Natural killer cell (primary cell): ENCODE results near the gene SNAPIN. TPM values are rescaled to one million over a fixed set of nuclear protein-coding genes. Genes with fewer than 3 reads are reported as not detected.
A peak's percentile ranks its signal among the peaks of the same experiment; 100 is the strongest.

ENCODE experiments used
- ATAC-seq, 3 donors: fragments of 150-1000 bp in 2 of 3; fragments of 200-7000 bp in 1 of 3; cut with Tn5 transposase; 1 replicate in 1 of 3; 2 replicates in 2 of 3; pipeline ENCODE4 v1.10.0; 2021; ENCODE audit warnings: mild to moderate bottlenecking in 2 of 3, moderate library complexity in 2 of 3
- DNase-seq, 2 donors: peaks; one replicate each; pipeline versions ENCODE4 v3.0.0 to v3.0.0-alpha.2; 2013 to 2021; ENCODE audit warnings: mixed read lengths in 1 of 2
- H3K27ac ChIP-seq: one replicate; pipeline ENCODE4 v1.5.1; 2013; ENCODE audit warnings: mild to moderate bottlenecking, low read length
- H3K27me3 ChIP-seq: one replicate; pipeline ENCODE4 v1.6.1; 2013; ENCODE audit warnings: low read length; ENCODE audit not compliant: control insufficient read depth, insufficient read depth
- H3K36me3 ChIP-seq: one replicate; pipeline ENCODE4 v1.6.1; 2013; ENCODE audit warnings: low read length; ENCODE audit not compliant: control insufficient read depth, insufficient read depth
- H3K4me1 ChIP-seq: one replicate; pipeline ENCODE4 v1.6.1; 2013; ENCODE audit warnings: low read length; ENCODE audit not compliant: control insufficient read depth, insufficient read depth
- H3K4me3 ChIP-seq: one replicate; pipeline ENCODE4 v1.5.1; 2013; ENCODE audit warnings: low read length
- H3K9me3 ChIP-seq: one replicate; pipeline ENCODE4 v1.6.1; 2013; ENCODE audit warnings: low read length; ENCODE audit not compliant: control insufficient read depth, insufficient read depth
- H3K27ac Mint-ChIP-seq, 2 donors: one replicate each; pipeline ENCODE4 v1.8.0; 2022; ENCODE audit warnings: mild to moderate bottlenecking in 2 of 2, mixed read lengths in 2 of 2, moderate library complexity in 1 of 2
- H3K27me3 Mint-ChIP-seq, 2 donors: one replicate each; pipeline ENCODE4 v1.8.0; 2022; ENCODE audit warnings: low read depth in 2 of 2, mixed read lengths in 2 of 2
- H3K36me3 Mint-ChIP-seq: one replicate; pipeline ENCODE4 v1.8.0; 2022; ENCODE audit warnings: mixed read lengths
- H3K4me1 Mint-ChIP-seq, 2 donors: one replicate each; pipeline ENCODE4 v1.8.0; 2022; ENCODE audit warnings: mixed read lengths in 2 of 2
- H3K4me3 Mint-ChIP-seq: one replicate; pipeline ENCODE4 v1.8.0; 2022; ENCODE audit warnings: mild to moderate bottlenecking, moderate library complexity, mixed read lengths
- H3K9me3 Mint-ChIP-seq, 2 donors: one replicate each; pipeline ENCODE4 v1.8.0; 2022; ENCODE audit warnings: mixed read lengths in 2 of 2
- CTCF ChIP-seq: fragments of 200-600 bp; IDR thresholded peaks from one replicate; pipeline ENCODE4 v1.8.0; 2022; ENCODE audit warnings: antibody characterized with exemption
- WGBS: methylation state at CpG from one replicate; pipeline ENCODE4 v1.1.7; 2013; ENCODE audit warnings: missing lambda C conversion rate; ENCODE audit not compliant: insufficient coverage; 5-methylcytosine and 5-hydroxymethylcytosine counted together
- intact Hi-C: fragments of 100-400 bp; cut with micrococcal nuclease; formaldehyde crosslinking; loops from one replicate; pipeline ENCODE4 v1.14.2; 2022
- total RNA-seq, 4 donors: library from RNA; stranded (reverse); fragments of 120-200 nt in 1 of 4; gene quantifications; one replicate each; pipeline versions ENCODE4 v1.2.3 to v1.2.4, GENCODE V29; 2013 to 2022

SNAPIN gene
- total RNA-seq, 3 donors from 2014 or later (not counting 1 experiment from before 2014, with no cell fraction given) = 21.0 to 25.5 (median 23.5) TPM

- Mint-ChIP-seq H3K27me3 (no peaks in the 10 kb centered on the region), H3K27ac (peak overlapping the region; percentile 82), H3K36me3 (peaks cover 35% of the 10 kb centered on the region), H3K4me1 (peaks cover 46 to 64% of the 10 kb centered on the region in 2 donors), H3K9me3 (no peaks in the 10 kb centered on the region), H3K4me3 (peak overlapping the region; percentile 46)
- 71% methylated on average over 4 of the region's 5 CpGs for WGBS
- TF ChIP-seq CTCF = no peak
- Histone ChIP-seq H3K4me3 (no peak overlapping the region), H3K27me3 (no peaks in the 10 kb centered on the region), H3K4me1 (peaks cover 15% of the 10 kb centered on the region), H3K27ac (no peak overlapping the region), H3K9me3 (no peaks in the 10 kb centered on the region), H3K36me3 (peaks cover 44% of the 10 kb centered on the region)
- no peak for DNase-seq
- ATAC-seq = peak in 1 of 3 donors; percentile 38
- intact Hi-C loops = no loop called here
These were observed 11.7 kb upstream of the SNAPIN start for GRCh38 chr1:153646672-153647345.

- Mint-ChIP-seq H3K9me3 (no peaks in the 10 kb centered on the region), H3K4me1 (peaks cover 46 to 59% of the 10 kb centered on the region in 2 donors), H3K27ac (peak overlapping the region; percentile 82), H3K4me3 (no peak overlapping the region), H3K36me3 (peaks cover 32% of the 10 kb centered on the region), H3K27me3 (no peaks in the 10 kb centered on the region)
- Histone ChIP-seq H3K27ac (no peak overlapping the region), H3K27me3 (no peaks in the 10 kb centered on the region), H3K4me3 (no peak overlapping the region), H3K4me1 (peaks cover 15% of the 10 kb centered on the region), H3K36me3 (peaks cover 39% of the 10 kb centered on the region), H3K9me3 (no peaks in the 10 kb centered on the region)
- no peak for TF ChIP-seq CTCF
- no peak for DNase-seq
- intact Hi-C loops = no loop called here
- peak in 1 of 3 donors; percentile 28 for ATAC-seq
- 71% methylated on average over 2 of the region's 2 CpGs for WGBS
These were observed 11.2 kb upstream of the SNAPIN start for GRCh38 chr1:153647346-153647714.

- no peak overlapping the region for H3K4me3 ChIP-seq
- H3K27me3 ChIP-seq = no peaks in the 10 kb centered on the region
- H3K36me3 Mint-ChIP-seq = peaks cover 27% of the 10 kb centered on the region
- H3K9me3 ChIP-seq = no peaks in the 10 kb centered on the region
- H3K9me3 Mint-ChIP-seq = no peaks in the 10 kb centered on the region
- peaks cover 15% of the 10 kb centered on the region for H3K4me1 ChIP-seq
- DNase-seq (no peak), ATAC-seq (peak in 1 of 3 donors; percentile 23)
- 91% methylated on average over 10 of the region's 10 CpGs for WGBS
- peaks cover 41 to 55% of the 10 kb centered on the region in 2 donors for H3K4me1 Mint-ChIP-seq
- H3K36me3 ChIP-seq = peaks cover 31% of the 10 kb centered on the region
- no peaks in the 10 kb centered on the region for H3K27me3 Mint-ChIP-seq
- intact Hi-C loops = no loop called here
- H3K27ac Mint-ChIP-seq = peak overlapping the region; percentile 82
- H3K4me3 Mint-ChIP-seq = no peak overlapping the region
- TF ChIP-seq CTCF = no peak
- no peak overlapping the region for H3K27ac ChIP-seq
These were observed 10.4 kb upstream of the SNAPIN start for GRCh38 chr1:153648000-153648643.
